GM19238 (cell line): ENCODE measurements around the gene PTPRE.

ENCODE experiments used
- DNase-seq: peaks from one replicate; pipeline ENCODE4 v3.0.0; 2011; ENCODE audit warnings: low spot score; ENCODE audit not compliant: insufficient read length

PTPRE gene

GRCh38 chr10:127907411-127908105, 655 bp downstream of the PTPRE start:
- DNase-seq: no peak

- DNase-seq: no peak
These were observed 1.4 kb downstream of the PTPRE start for GRCh38 chr10:127908106-127908958.

GRCh38 chr10:127908959-127909267, 2.0 kb downstream of the PTPRE start:
- no peak for DNase-seq

GRCh38 chr10:127909716-127910463, 3.0 kb downstream of the PTPRE start:
- no peak for DNase-seq

GRCh38 chr10:127910464-127910770, 3.5 kb downstream of the PTPRE start:
- no peak for DNase-seq

GRCh38 chr10:127911218-127911866, 4.4 kb downstream of the PTPRE start:
- no peak for DNase-seq

GRCh38 chr10:127911867-127912257, 5.0 kb downstream of the PTPRE start:
- DNase-seq: no peak

- no peak for DNase-seq
These were observed 5.9 kb downstream of the PTPRE start for GRCh38 chr10:127912607-127913367.

GRCh38 chr10:127913368-127913759, 6.5 kb downstream of the PTPRE start:
- no peak for DNase-seq

GRCh38 chr10:127915324-127915723, 8.4 kb downstream of the PTPRE start:
- DNase-seq: no peak

GRCh38 chr10:127916826-127917225, 9.9 kb downstream of the PTPRE start:
- no peak for DNase-seq

- DNase-seq: no peak
These were observed 11.7 kb downstream of the PTPRE start for GRCh38 chr10:127918572-127918971.

GRCh38 chr10:127919418-127920271, 12.7 kb downstream of the PTPRE start:
- DNase-seq: no peak

GRCh38 chr10:127920306-127921074, 13.6 kb downstream of the PTPRE start:
- no peak for DNase-seq

GRCh38 chr10:127921075-127921752, 14.3 kb downstream of the PTPRE start:
- DNase-seq: no peak

- no peak for DNase-seq
These were observed 14.8 kb downstream of the PTPRE start for GRCh38 chr10:127921753-127922145.

GRCh38 chr10:127922206-127922605, 15.3 kb downstream of the PTPRE start:
- DNase-seq: no peak

GRCh38 chr10:127922675-127923366, 15.9 kb downstream of the PTPRE start:
- DNase-seq: no peak
